GM13976 (cell line): ENCODE data around the gene DDX51.

ENCODE experiments used
- DNase-seq: peaks from one replicate; pipeline ENCODE4 v3.0.0; 2012; ENCODE audit warnings: low spot score
- CTCF ChIP-seq: IDR thresholded peaks from 2 replicates; pipeline ENCODE4 v1.5.1; 2012; ENCODE audit warnings: borderline replicate concordance, mild to moderate bottlenecking; ENCODE audit not compliant: insufficient read depth; ENCODE audit errors: extremely low read depth, missing control alignments, control extremely low read depth
- in situ Hi-C: fragments of 300-500 bp; cut with MboI; formaldehyde crosslinking; loops from one replicate; pipeline ENCODE4 v1.12.0; 2022; ENCODE audit warnings: low sequenced_read_pairs, mixed read lengths, inconsistent platforms; ENCODE audit not compliant: unreplicated experiment

Gene DDX51

GRCh38 chr12:132145334-132145733, 1.2 kb upstream of the DDX51 start:
- DNase-seq = no peak
- TF ChIP-seq CTCF = no peak
- in situ Hi-C loops = no loop called here

GRCh38 chr12:132144810-132145168, 670 bp upstream of the DDX51 start:
- DNase-seq = no peak
- TF ChIP-seq CTCF = no peak
- in situ Hi-C loops = no loop called here

DNA sequence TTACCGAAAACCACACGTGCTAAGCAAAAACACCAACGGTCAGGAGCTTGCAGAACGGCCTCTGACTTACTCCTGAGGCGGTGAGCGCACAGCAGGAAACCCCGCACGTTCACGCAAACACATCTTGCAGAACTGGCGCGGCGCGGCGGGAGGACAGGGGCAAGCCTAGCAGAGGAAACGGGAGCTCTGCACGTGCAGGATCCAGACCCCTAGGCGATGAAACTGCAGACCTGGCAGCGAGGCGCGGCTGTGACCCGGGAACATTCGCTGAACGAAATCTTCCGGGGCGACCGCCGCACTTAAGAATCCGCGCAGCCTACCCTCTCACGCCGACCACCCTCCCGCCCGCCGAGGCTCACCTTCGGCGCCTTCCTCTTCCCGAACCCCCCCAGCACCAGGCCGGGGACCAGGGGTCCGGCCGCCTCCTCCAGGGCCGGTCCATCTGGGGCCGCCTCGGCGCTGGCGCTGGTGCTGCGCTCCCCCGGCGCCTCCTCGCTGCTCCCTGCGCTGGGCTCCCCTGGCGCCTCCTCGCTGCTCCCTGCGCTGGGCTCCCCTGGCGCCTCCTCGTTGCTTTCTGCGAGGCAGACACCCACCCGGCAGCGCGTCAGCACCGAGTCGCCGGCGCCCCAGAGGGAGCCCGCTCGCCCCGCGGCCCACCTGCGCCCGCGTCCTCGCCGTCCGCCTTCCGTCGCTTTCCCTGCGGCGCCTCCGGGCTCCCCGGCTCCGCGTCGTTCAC, 615 bp downstream of the DDX51 start:
- TF ChIP-seq CTCF = no peak
- in situ Hi-C loops = no loop called here
- DNase-seq = no peak

DNA sequence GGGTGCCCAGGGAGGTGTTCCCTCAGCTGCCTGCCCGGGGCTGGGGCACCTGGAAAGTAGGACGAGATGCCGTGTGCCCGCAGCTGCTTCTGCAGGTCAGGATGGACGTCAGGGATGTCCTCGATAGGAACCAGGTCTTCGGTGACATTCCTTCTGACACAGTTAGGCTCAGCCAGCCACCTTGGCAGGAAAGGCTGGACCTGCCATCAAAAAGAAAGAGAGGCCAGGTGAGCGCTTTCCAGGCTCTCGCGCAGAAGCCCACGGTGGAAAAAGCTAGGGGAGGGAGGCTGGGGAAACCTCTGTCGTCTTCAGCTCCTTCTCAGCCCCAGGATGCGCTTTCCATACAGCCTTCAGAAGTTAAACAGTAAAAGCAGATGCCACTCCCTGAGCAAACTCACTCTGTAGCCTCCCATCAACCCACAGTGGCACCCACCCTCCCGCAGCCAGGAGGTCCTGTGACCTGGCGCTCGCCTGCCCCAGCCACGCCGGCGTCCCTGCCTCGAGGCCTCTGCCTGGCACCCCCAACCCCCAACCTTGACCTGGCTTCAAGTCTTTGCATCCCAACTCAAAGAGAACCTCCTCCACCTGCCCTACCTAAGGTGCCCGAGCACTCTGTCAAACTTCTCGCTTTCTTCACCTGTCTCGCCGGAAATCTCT, 1.3 kb downstream of the DDX51 start:
- DNase-seq = no peak
- TF ChIP-seq CTCF = no peak
- in situ Hi-C loops = no loop called here

GRCh38 chr12:132141976-132142678, 2.0 kb downstream of the DDX51 start:
- no peak for DNase-seq
- in situ Hi-C loops = no loop called here

More at GRCh38 chr12:132141976-132142678, 2.0 kb downstream of the DDX51 start:
- TF ChIP-seq CTCF = no peak
